H1 (cell line): ENCODE results near the gene SIX3.

Experiments
- EP300 ChIP-seq, 2 experiments: IDR thresholded peaks; 1 replicate in 1 of 2; 2 replicates in 1 of 2; pipeline ENCODE4 v1.6.1; 2011 to 2012; ENCODE audit warnings: low read depth in 2 of 2, low read length in 2 of 2, mild to moderate bottlenecking in 2 of 2, borderline replicate concordance in 1 of 2, inconsistent platforms in 1 of 2, moderate library complexity in 1 of 2
- EZH2 ChIP-seq: fragments of 200-600 bp; sonication (generic); IDR thresholded peaks from 2 replicates; pipeline ENCODE4 v1.7.1; 2012; ENCODE audit warnings: low read depth, mild to moderate bottlenecking, moderate library complexity, low read length, inconsistent platforms; ENCODE audit not compliant: severe bottlenecking
- HDAC6 ChIP-seq: IDR thresholded peaks from one replicate; pipeline ENCODE4 v1.7.1; 2012; ENCODE audit warnings: low read depth, mild to moderate bottlenecking, inconsistent platforms, low read length, moderate library complexity
- JUN ChIP-seq: IDR thresholded peaks from 2 replicates; pipeline ENCODE4 v1.6.1; 2011; ENCODE audit warnings: low read depth, mild to moderate bottlenecking, improper control_type of control experiment, low read length
- MAX ChIP-seq: IDR thresholded peaks from 2 replicates; pipeline ENCODE4 v1.6.1; 2012; ENCODE audit warnings: inconsistent platforms
- POLR2AphosphoS5 ChIP-seq: IDR thresholded peaks from 2 replicates; pipeline ENCODE4 v1.6.1; 2011; ENCODE audit warnings: low read depth, low read length
- RXRA ChIP-seq: IDR thresholded peaks from 2 replicates; pipeline ENCODE4 v1.6.1; 2011; ENCODE audit warnings: low read depth, mild to moderate bottlenecking, low read length, moderate library complexity; ENCODE audit not compliant: insufficient read depth
- SIX5 ChIP-seq: IDR thresholded peaks from 2 replicates; pipeline ENCODE4 v1.6.1; 2011; ENCODE audit warnings: mild to moderate bottlenecking, low read depth, low read length
- TAF1 ChIP-seq: IDR thresholded peaks from 2 replicates; pipeline ENCODE4 v1.6.1; 2011; ENCODE audit warnings: mild to moderate bottlenecking, low read depth, low read length
- TF ChIP-seq, protein P1 (sequence below), 3 experiments: IDR thresholded peaks; 1 replicate in 2 of 3; 2 replicates in 1 of 3; pipeline versions ENCODE4 v1.5.1 to v1.6.1; 2011; ENCODE audit warnings: low read length in 3 of 3, mild to moderate bottlenecking in 3 of 3, inconsistent platforms in 2 of 3, low read depth in 1 of 3, moderate library complexity in 1 of 3; ENCODE audit not compliant: insufficient read depth in 1 of 3; ENCODE audit errors: control extremely low read depth in 1 of 3
- TF ChIP-seq, protein P2 (sequence below): IDR thresholded peaks from 2 replicates; pipeline ENCODE4 v1.6.1; 2011; ENCODE audit warnings: low read depth, mild to moderate bottlenecking, low read length; ENCODE audit not compliant: insufficient read depth
- TF ChIP-seq, protein P3 (sequence below): IDR thresholded peaks from 2 replicates; pipeline ENCODE4 v1.6.1; 2011; ENCODE audit warnings: low read length, improper control_type of control experiment

- TF ChIP-seq POLR2AphosphoS5 (no peak), EZH2 (no peak), HDAC6 (no peak), EP300 (IDR thresholded peaks at IDR 0.05; ENCODE audit: borderline replicate concordance in 1 of 2, low read depth in 2 of 2, low read length in 2 of 2) (no peak), TAF1 (no peak), JUN (no peak), RXRA (no peak), SIX5 (no peak), MAX (no peak)
- TF ChIP-seq, protein P1, sequence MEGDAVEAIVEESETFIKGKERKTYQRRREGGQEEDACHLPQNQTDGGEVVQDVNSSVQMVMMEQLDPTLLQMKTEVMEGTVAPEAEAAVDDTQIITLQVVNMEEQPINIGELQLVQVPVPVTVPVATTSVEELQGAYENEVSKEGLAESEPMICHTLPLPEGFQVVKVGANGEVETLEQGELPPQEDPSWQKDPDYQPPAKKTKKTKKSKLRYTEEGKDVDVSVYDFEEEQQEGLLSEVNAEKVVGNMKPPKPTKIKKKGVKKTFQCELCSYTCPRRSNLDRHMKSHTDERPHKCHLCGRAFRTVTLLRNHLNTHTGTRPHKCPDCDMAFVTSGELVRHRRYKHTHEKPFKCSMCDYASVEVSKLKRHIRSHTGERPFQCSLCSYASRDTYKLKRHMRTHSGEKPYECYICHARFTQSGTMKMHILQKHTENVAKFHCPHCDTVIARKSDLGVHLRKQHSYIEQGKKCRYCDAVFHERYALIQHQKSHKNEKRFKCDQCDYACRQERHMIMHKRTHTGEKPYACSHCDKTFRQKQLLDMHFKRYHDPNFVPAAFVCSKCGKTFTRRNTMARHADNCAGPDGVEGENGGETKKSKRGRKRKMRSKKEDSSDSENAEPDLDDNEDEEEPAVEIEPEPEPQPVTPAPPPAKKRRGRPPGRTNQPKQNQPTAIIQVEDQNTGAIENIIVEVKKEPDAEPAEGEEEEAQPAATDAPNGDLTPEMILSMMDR (IDR thresholded peaks at IDR 0.05; ENCODE audit: control extremely low read depth in 1 of 3, insufficient read depth in 1 of 3, low read depth in 1 of 3, low read length in 3 of 3) = no peak
- TF ChIP-seq, protein P2, sequence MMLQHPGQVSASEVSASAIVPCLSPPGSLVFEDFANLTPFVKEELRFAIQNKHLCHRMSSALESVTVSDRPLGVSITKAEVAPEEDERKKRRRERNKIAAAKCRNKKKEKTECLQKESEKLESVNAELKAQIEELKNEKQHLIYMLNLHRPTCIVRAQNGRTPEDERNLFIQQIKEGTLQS = no peak
- TF ChIP-seq, protein P3, sequence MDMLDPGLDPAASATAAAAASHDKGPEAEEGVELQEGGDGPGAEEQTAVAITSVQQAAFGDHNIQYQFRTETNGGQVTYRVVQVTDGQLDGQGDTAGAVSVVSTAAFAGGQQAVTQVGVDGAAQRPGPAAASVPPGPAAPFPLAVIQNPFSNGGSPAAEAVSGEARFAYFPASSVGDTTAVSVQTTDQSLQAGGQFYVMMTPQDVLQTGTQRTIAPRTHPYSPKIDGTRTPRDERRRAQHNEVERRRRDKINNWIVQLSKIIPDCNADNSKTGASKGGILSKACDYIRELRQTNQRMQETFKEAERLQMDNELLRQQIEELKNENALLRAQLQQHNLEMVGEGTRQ = no peak
Measured at GRCh38 chr2:44975571-44976450, 34.3 kb downstream of the SIX3 start.
